Stimulated activated CD8-positive, alpha-beta memory T cell treated with anti-CD3 and anti-CD28 coated beads, Interleukin-15, amount 100 ng/mL, for 24 hours (primary cell): Measurements from ENCODE around the gene LRSAM1.

Experiments used
- DNase-seq: peaks from one replicate; pipeline ENCODE4 v3.0.0-alpha.2; 2020; ENCODE audit warnings: low read depth

LRSAM1 gene

DNA sequence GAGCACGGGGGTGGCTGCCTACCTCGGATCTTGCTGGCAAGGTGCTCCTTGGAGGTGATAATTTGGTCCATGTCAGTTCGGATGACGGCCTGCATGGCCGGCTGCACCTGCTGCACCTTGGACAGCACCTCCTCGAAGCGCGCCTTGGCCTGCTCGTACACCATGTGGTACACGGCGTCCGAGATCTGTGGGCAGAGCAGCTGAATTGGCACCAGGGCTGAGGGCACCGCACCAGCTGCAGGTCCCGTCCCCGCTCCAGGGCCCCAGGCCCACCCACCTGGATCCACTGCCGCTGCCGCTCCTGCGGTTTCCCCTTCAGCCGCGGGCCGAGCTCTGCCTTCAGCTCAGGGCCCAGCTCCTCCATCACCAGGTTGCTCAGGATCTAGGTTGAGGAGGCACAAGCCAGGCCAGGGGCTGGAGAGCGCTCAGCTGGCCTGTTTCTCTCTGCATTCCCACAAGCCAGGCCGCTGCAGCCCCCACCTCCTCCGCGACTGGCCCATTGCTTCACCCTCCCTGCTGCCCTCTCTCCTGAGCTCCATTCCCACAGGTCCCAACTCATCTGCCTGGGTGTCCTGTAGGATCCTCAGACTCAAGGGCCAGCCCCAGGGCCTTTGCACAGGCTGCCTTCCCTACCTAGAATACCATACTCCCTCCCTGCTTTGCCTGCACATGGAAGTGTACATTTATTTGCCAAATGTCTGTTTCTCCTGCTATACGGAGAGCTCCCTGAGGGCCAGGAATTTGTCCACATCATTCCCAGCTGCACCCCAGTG, 65.7 kb downstream of the LRSAM1 start:
- DNase-seq, result no peak

DNA sequence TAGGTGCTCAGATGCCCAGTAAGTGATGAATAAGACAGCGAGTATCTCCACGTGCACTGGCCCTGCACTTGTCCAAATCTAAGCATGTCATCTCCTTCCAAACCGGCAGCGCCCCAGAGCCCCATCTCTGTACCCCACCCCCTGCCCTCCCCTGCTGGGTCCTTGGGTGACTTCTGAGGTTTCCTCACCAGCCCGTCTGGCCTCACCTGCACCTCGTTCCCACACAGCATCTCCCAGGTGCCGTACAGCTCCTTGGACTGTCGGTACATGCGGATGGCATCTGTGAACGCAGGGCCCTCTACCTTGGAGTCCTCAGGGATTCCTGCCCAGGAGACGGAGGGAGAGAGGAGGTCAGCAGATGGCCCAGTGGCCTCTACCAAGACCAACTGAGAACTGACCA, 66.3 kb downstream of the LRSAM1 start:
- no peak for DNase-seq

DNA sequence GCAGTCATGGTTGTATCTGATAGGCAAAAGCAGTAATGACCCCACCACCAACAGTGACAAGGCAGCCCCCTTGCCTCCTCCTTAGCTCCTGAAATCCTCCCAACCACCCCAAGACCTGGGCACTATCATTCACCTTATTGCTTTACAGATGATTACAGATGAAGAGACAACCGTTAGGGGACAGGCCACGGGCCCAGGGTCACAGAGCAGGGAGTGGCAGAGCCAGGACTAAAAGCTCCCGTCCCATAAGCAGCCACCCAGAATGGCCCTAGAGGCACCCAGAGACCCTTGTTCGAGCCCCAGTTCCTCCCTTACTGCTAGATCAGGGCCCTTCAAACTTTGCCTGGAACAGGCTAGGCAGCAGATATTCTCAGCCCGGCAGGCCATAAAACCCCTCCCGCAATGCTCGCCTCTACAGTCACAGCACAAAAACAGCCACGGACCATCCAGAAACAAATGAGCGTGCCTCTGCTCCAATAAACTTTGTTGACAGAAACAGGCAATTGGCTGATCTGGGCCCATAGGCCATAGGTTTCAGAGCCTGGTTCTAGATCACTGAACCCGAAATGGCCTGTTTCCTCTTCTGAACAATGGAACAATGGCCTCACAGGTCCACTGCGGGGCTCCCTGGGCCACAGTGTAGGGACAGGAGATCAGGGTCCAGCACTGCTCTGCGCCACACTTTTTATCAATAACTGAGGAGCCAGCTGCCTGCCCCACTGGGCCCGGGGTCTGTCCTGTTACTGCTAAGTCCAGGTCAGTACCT, 67.0 kb downstream of the LRSAM1 start:
- no peak for DNase-seq

DNA sequence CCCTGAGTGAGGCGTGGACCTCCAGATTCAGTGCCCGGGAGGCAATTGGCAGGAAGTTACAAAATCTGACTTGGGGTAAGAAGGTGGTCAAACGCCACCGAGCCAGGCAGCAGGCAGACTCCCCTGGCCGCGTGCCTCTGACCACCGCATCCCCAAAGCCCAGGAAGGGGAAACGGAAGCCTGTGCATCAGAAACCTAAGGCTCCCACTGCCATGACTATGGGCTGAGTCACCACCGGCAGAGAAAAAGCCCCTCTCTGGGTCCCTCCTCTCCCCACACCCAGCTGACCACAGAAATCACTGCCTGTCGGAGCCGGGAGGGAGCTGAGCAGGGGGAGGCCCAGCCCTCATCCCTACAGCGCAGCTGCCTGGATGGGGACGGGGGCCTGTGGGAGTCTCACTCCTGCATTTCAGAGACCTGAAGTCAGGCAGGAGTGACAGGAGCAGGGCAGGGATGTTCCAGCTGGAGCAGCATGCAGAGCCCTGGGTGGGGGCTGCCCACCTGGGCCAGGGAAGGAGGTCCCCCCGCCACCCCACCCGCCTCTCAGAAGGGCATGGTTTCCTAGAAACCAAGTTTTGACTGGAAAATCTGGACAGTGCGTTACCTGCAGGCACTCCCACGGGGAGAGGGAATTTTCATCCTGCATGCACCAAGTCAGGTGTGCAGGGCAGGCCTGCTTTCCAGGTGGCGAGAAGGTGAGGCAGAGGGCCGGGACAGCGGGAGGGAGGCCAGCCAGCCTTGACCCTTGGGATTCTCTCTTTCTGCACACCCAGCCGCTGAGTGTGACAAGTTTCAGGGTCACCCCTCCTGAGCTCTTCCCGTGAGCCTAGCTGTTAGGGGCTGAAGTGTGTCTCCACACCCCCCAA, 68.2 kb downstream of the LRSAM1 start:
- no peak for DNase-seq

DNA sequence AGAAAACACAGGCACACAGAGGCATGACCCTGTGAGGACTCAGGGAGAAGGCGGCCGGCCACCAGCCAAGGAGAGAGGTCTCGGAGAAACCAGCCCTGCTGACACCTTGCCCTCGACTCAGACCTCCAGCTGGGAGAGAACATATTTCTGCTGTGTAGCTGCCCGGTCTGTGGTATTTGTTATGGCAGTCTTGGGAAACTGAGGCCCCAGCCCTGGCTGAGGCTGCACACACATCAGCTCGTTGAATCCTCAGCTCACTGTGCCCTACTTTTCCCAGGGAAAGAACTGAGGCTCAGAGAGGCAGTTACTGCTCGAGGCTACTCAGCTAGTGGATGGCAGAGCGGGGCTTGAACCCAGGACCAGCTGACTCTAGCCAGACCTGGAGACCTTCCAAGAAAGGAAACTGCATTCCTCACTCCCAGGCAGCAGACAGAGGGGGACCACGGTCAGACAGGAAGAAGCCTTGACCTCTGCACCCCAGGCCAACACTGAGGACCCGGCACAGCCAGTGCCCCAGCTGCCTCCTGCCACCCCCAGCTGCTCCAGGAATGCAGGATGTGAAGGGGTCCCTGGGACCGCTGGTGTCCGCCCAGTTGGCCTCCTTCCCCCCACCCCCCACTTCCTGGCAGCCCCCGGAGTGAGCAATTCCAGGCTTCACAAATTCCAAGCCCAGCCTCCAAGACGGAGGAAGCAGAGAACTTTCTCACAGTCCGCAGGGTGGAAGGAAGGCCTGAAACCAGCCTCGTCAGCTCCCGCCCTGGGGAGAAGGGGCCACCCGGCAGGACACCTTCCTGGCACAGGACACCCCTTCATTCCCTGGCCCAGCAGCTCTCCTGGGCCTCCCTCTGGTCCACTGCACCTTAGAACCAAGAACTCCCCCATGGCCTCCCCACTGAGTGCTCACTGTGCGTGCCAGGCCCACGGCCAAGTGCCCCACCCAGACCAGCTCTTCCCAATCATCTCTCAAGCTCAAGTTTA, 69.9 kb downstream of the LRSAM1 start:
- DNase-seq, result no peak

DNA sequence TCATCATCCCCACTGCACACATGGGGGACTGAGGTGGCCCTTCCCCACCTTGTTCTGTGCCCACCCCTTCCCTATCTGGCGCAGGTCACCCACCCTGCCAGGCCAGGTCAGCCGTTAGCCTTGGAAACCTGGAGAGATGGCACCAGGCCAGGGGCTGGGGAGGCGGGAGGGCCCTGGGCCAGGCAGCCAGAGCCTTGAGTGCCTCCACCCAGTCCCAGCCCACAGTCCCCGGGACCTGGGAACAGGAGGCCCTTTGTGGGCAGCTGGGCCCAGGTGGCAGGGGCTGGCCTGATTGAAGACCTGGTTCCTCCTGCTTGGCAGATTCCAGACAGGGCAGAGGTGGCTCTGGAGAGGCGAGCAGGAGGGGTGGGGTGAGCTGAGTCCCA, 70.6 kb downstream of the LRSAM1 start:
- DNase-seq, result no peak

DNA sequence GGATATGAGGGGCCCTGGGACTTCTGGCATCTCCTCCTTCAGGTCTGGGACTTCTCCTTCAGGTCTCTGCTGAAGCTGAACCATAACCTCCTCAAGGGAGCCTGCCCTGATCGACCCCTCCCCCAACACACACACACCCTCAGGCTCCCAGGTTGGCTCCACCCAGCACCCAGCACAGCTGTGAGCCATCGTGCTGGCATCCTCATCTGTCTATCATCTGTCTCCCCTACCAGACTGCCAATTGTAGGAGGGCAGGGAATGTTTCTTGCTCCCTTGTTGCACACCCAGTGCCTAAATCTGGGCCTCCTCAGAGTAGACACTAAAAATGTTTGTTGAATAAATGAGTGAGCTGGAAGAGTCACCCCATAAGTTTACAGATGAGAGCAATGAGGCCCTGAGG, 71.4 kb downstream of the LRSAM1 start:
- DNase-seq, result no peak

DNA sequence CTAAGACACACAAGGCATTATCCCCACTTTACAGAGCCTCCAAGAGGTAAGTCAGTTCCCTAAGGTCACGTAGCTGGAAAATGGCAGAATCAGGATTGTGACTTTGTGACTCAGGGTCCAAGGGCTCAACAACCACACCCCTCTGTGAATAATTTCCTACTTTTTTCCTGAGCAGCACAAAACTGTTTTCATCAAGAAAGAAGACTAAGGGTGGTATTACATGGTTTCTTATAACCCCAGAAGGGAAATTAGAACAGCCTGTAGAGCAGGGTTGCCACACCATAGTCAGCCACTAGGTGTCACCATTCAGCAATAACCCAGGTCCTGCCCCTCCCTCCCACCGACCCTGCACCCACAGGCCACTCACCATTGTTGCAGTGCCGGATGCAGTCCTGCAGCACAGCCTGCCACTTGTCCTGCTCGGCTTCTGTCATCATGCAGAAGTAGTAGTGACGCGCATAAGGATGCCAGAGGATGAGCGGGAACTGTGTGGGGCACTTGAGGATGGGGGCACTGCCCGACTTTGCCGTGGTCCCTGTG, 72.1 kb downstream of the LRSAM1 start:
- DNase-seq, result no peak

DNA sequence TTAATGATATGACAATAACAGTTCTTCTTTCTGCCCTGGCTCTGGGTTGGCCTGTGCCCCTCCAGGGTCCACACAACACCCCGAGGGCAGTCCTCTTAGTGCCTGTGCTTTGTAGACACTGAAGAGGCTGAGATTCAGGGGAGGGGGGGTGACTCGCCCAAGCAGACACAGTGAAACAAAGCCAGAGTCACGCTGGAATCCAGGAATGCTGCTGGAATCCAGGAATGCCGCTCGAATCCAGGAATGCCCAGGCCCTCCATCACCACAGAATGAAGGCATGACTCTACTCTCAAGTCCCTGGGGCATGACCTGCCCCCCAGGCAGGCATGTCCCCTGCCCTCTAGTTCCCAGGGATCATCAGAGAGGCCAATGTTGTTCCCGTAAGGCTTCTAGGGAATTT, 73.1 kb downstream of the LRSAM1 start:
- no peak for DNase-seq

DNA sequence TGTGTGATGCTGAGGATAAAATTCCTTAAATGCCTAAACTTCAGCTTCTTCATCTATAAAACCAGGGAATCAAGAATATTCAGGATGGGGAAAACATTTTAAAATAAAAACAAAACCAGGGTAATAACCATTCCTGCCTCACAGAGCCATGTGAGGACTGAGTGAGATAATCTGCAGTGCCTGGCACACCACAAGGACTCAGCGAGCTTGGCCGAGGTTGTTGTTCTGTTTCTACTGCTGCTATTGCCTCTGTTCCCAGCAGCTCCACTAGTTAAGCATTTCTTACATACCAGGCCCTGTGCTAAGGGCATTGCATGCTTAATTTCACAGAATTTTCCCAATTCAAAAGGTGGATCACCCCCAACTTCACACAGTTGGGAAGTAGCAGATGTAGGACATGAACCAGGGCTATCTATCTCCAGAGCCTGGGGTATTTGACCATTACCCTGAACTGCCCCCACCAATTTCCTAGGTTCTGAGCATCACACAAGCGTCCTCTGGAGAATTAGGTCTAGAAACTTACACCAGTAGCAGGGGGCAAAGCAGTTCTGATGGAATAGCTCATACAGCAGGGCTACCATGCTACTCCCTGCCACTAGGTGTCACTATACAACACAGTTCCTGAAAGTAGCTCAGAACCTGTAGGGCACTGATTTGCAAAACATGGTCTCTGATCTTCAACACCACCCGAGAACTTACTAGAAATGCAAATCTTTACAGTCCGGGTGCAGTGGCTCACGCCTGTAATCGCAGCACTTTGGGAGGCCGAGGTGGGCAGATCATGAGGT, 74.3 kb downstream of the LRSAM1 start:
- no peak for DNase-seq

DNA sequence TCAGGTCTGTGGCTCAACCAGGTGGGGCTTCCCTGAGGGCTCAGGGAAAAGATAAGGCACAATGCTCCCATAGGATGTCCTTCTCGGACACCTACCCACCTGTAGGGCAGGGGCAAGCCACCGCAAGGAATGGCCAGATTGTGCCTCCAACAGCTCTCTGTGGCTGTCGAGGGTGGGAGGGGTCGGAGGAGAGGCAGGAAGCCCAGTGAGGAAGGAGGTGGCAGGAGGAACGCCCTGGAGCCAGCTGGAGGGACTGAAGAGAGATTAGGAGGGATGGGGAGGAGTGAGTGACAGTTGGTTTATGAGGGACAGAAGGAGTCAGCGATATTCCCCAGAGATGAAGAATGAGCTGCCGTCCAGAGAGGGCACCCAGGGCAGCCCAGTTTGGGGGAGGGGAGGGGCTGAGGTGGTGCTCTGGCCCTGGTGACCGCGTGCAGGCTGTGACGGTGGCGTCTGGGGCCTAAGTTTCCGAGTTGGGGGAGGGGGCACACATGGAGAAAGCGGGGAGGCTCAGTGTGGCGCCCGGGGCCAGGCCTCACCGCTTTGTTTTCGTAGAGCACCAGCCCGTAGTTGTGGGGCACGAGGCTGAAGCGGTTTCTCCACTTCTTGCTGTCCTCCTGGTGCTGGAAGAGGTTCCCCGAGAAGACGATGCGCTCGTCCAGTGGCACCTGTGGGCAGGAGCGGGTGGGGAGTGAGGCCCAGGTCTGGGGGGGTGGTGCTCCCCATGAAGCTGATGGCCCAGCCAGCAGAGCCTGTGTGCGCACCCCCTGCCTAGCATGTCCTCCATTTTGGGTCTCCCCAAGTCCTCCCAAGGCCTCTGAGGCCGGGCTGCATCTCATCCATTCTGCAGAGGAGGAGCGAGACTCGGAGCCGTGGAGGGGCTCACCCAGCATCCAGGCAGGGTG, 75.6 kb downstream of the LRSAM1 start:
- DNase-seq, result no peak

DNA sequence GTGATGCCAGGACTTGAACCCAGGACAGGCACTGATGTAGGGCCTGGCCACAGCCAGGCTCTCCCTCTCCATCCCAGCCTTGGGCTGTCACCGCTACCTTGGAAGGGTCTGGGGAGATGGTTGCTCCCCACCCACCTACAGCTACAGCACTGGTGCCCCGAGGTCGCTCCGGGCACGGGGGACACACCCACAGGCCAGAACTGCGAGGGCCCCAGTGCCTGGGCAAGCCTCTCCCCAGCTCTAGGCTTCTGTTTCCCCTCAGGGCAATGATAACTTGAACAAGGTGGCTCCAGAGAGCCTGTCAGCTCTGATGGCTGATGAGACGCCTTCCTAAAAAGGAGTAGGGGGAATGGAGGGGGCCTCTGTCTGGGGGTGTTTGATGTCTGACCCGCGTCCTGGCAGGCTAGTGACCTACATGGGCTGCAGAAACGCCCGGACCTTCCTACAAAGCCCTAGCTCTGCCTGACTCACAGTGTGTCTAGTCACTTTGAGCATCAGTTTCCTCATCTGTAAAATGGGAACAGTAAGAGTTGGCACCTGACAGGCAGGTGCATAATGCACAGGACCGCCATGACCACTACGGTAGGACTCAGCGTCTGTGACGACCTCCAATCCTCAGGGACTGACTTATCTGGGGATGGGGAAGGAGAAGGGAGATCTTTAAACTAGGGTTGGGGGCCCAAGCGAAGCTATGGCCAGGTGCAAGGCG, 76.4 kb downstream of the LRSAM1 start:
- DNase-seq, result no peak

DNA sequence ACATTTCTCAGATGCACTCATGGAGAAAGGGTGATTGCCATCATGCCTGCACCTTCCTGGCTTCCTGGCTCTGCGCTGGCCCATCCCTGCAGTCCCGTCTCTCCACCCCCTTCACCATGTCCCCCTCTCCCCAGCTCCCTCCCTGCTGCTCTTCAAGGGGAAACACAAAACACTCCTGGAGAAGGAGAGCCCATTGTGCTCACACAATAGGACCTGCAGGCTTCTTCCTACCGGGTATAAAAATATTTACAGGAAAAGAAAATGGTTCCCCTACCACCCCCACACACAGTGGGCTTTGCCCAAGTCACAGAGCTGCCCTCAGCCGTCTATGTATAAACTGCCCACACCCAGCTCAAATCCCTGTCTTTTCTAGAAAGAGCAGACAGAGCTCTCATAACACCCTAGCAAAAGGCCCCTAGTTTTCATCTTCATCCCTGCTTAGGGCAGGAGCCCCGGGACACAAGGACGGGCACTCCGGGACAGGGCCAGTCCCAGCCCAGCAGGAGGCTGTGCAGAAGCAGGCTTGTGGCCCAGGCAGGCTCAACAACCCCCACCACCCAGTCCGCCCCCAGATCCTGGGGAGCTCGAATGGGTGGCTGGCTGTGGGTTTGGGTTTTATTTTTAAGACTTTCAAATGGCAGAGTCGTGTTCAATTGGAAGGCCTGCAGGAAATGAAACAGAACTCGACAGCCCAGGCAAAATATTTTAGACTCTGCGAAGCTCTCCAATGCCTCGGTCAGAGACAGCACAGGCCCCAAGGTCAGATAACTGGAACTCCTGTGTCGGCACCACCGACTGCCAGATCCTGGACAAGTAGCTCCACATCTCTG, 77.3 kb downstream of the LRSAM1 start:
- DNase-seq, result no peak

DNA sequence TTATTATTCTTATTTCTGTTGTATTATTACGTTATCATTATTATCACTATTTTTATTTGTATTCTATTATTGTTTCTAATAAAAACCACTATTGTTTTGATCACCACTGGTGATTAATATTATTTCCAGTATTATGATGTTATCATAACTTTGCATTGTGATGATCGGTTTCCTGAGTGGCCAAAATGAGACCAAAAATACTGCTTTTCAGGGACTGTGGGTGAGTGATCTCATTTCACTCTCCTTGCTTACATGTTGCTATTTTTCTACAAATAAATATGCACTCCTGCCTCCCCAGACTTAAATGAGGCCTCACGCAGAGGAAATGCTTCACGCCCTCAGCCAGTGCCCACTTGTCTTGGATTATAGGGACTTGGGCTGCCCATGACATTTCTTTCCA, 78.4 kb downstream of the LRSAM1 start:
- DNase-seq, result no peak

DNA sequence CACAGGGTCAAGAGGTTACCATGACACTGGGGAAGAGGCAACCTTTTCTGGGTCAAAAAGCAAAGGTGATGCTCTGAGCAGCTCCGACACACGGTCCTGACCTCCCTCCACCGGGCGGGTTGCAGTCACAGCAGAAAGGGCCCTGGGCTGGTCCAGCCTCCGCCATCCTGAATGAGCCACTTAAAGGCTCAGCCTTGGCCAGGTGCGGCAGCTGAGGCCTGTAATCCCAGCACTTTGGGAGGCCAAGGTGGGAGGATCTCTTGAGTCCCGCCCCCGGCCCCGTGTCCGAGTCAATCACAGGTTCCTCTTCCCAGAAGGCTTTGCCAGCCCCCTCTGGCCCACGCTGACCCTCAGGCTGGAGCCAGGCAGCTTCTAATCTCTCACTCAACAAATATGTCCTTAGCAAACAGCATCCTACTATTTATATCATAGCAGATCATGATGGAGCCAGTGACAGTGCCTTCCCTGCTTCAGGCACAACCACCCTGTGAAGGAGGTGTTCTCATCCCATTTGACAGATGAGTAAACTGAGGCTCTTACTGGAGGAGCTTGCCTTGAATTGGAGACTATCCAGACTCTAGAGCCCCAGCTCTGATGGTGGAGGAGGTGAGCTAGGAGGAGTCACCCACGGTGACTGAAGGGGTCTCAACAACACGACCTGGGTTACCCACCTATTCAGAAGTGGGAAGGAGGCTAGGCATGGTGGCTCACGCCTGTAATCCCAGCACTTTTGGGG, 79.1 kb downstream of the LRSAM1 start:
- no peak for DNase-seq

DNA sequence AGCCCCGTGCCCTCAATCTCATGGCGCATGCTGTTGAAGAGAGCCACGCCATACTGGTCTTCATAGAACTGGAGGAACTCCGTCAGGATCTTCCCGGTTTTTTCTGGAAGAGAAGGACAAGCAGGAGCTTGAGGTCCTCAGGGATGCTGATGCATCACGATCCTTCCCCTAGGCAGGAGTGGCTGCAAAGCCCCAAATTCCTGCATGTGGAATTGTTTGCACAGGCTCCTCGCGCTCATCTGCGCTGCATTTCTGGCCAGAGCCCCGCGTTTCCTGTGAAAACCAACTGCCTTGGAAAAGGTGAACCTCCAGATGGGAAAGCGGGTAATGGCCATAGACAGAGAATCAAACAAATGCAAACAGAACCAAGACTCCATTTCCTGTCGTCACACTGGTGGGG, 80.4 kb downstream of the LRSAM1 start:
- no peak for DNase-seq

DNA sequence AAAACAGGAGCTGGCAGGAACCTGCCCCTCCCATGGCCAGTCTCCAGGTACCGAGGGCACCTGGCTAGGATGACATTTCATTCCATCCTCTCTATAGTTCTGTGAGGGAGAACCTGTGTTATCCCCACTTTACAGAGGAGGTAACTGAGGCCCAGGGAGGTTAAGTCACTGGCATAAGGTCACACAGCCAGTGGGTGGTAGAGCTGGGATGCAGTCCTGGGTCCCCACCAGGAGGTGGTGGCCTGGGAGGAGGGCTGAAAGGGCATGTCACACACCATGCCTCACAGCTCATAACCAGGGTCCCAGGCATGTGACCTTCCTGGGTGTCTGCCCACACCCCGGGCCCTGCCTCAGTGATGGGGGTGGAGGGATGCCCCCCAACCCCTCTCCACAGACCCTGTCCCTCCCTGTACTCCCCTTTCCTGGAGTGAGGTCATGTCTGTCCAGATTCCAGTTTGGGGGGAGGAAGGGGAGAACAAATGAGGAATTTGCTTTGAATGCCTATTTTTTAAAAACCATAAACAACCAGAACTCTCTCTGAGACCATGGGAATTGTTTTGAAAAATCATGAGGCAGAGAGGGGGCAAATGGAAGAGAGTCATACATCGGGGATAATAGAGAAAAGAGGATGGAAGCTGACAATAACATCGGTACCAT, 83.1 kb downstream of the LRSAM1 start:
- no peak for DNase-seq
